Neural progenitor cell (in vitro differentiated cells): ENCODE measurements around the gene MYO7B.

Experiments used
- EZH2 ChIP-seq: fragments of 200-600 bp; sonication (generic); IDR thresholded peaks from 2 replicates; pipeline ENCODE4 v1.6.1; 2017; ENCODE audit warnings: antibody characterized with exemption, mild to moderate bottlenecking, moderate library complexity
- EZH2phosphoT487 ChIP-seq: fragments of 200-600 bp; sonication (generic); IDR thresholded peaks from 2 replicates; pipeline ENCODE4 v1.6.1; 2017; ENCODE audit warnings: antibody characterized with exemption
- TF ChIP-seq, protein P1 (sequence below): fragments of 200-600 bp; sonication (generic); IDR thresholded peaks from 2 replicates; pipeline ENCODE4 v1.5.1; 2017; ENCODE audit warnings: antibody characterized with exemption, mild to moderate bottlenecking

DNA sequence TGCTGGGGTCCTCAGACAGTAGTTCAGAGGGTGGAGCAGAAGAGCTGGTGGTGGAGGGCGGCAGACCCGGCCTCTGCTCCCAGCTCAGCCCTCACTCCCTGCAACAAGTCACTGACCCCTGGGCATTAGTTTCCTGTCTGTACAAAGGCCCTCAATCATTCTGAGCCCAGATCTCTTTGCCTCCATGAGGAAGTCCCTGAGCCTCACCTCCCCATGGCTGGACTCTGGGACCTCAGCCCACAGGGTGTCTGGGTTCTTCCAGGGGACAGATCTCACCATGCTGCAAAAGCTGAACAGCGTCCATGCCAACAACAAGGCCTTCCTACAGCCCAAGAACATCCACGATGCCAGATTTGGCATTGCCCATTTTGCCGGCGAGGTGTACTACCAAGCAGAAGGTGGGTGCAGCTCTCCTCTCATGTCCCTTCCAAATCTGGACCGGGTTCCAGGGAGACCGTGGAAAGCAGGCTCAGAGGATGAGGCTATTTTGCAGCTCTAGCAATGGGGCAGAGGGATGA lies 49.1 kb downstream of the MYO7B start:
- TF ChIP-seq, protein P1, sequence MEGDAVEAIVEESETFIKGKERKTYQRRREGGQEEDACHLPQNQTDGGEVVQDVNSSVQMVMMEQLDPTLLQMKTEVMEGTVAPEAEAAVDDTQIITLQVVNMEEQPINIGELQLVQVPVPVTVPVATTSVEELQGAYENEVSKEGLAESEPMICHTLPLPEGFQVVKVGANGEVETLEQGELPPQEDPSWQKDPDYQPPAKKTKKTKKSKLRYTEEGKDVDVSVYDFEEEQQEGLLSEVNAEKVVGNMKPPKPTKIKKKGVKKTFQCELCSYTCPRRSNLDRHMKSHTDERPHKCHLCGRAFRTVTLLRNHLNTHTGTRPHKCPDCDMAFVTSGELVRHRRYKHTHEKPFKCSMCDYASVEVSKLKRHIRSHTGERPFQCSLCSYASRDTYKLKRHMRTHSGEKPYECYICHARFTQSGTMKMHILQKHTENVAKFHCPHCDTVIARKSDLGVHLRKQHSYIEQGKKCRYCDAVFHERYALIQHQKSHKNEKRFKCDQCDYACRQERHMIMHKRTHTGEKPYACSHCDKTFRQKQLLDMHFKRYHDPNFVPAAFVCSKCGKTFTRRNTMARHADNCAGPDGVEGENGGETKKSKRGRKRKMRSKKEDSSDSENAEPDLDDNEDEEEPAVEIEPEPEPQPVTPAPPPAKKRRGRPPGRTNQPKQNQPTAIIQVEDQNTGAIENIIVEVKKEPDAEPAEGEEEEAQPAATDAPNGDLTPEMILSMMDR = no peak
- TF ChIP-seq EZH2 (no peak), EZH2phosphoT487 (no peak)
